Measurements from ENCODE around the gene NOCT.
"Not testable (repeated sequence)": the region's sequence is repeated elsewhere in the genome, so short reads cannot be mapped to it uniquely, and the experiment has no call there.

NOCT gene

DNA sequence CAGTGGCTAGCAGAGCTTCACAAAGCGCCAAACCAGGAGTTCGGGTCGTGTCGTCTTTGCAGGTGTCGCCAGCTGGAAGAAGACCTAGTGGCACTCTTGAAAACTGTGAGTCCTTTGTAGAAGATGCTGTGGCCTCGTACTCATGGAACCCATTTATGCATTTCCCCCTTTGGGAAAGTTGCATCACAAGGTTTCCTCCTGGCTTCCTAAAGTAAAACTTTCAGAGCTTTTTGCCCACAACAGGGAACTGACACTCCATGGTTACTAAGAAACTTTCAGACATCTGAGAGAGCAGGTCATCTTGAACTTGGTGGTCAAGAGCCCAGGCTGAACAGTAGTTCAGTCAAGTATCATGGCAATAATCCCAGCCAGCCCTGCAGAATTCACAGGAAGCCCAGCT, 15.9 kb upstream of the NOCT start:
- no peaks in the 10 kb centered on the region for H4K20me1 ChIP-seq (ENCODE audit: insufficient read depth, low read length)
- H3K4me2 ChIP-seq (ENCODE audit: insufficient read depth, low read length): no peak overlapping the region
- DNase-seq (no peak), ATAC-seq (ENCODE audit: insufficient read depth, low read depth) (no peak)
- no peak overlapping the region for H3K9ac ChIP-seq (ENCODE audit: low read depth, low read length)
- no peaks in the 10 kb centered on the region for H3K4me1 ChIP-seq (ENCODE audit: insufficient read depth, low read length)
- H3K36me3 ChIP-seq (ENCODE audit: insufficient read depth, low read length): no peaks in the 10 kb centered on the region
- no peak overlapping the region for H3K4me3 ChIP-seq (ENCODE audit: low read depth in 1 of 2, low read length in 2 of 2)
- H3K27me3 ChIP-seq (ENCODE audit: insufficient read depth, low read length, poor library complexity): no peaks in the 10 kb centered on the region
- H3K27ac ChIP-seq (ENCODE audit: low read length): no peak overlapping the region
- H2AFZ ChIP-seq (ENCODE audit: low read depth, low read length): no peak overlapping the region
- H3K9me3 ChIP-seq (ENCODE audit: insufficient read depth, low read length, severe bottlenecking): no peaks in the 10 kb centered on the region
- TF ChIP-seq EZH2 (IDR thresholded peaks at IDR 0.05; ENCODE audit: borderline replicate concordance, low read depth, low read length, severe bottlenecking): no peak
- TF ChIP-seq, protein P1, sequence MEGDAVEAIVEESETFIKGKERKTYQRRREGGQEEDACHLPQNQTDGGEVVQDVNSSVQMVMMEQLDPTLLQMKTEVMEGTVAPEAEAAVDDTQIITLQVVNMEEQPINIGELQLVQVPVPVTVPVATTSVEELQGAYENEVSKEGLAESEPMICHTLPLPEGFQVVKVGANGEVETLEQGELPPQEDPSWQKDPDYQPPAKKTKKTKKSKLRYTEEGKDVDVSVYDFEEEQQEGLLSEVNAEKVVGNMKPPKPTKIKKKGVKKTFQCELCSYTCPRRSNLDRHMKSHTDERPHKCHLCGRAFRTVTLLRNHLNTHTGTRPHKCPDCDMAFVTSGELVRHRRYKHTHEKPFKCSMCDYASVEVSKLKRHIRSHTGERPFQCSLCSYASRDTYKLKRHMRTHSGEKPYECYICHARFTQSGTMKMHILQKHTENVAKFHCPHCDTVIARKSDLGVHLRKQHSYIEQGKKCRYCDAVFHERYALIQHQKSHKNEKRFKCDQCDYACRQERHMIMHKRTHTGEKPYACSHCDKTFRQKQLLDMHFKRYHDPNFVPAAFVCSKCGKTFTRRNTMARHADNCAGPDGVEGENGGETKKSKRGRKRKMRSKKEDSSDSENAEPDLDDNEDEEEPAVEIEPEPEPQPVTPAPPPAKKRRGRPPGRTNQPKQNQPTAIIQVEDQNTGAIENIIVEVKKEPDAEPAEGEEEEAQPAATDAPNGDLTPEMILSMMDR (IDR thresholded peaks at IDR 0.05; ENCODE audit: borderline replicate concordance, extremely low read depth, low read length, poor library complexity, severe bottlenecking): no peak
- H3K79me2 ChIP-seq (ENCODE audit: insufficient read depth, low read length): no peaks in the 10 kb centered on the region

DNA sequence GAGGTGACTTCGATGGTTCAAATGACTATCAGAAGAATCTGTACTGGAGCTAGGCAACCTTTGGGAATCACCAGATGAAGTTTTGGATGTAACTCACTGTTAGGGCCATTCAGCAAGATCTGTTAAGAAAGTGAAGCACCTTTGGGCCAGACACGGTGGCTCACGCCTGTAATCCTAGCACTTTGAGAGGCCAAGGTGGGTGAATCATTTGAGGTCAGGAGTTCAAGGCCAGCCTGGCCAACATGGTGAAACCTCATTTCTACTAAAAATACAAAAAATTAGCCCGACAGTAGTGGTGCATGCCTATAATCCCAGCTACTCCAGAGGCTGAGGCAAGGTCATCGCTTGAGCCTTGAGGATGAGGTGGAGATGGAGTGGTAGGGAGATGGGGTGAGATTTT, 15.4 kb upstream of the NOCT start:
- H3K27ac ChIP-seq (ENCODE audit: low read length); H3K4me3 ChIP-seq (ENCODE audit: low read depth in 1 of 2, low read length in 2 of 2); H3K36me3 ChIP-seq (ENCODE audit: insufficient read depth, low read length); H3K9ac ChIP-seq (ENCODE audit: low read depth, low read length); H3K27me3 ChIP-seq (ENCODE audit: insufficient read depth, low read length, poor library complexity); H3K4me2 ChIP-seq (ENCODE audit: insufficient read depth, low read length); ATAC-seq (ENCODE audit: insufficient read depth, low read depth); H2AFZ ChIP-seq (ENCODE audit: low read depth, low read length); H3K4me1 ChIP-seq (ENCODE audit: insufficient read depth, low read length); H3K79me2 ChIP-seq (ENCODE audit: insufficient read depth, low read length); H3K9me3 ChIP-seq (ENCODE audit: insufficient read depth, low read length, severe bottlenecking); DNase-seq; H4K20me1 ChIP-seq (ENCODE audit: insufficient read depth, low read length): not testable (repeated sequence)

DNA sequence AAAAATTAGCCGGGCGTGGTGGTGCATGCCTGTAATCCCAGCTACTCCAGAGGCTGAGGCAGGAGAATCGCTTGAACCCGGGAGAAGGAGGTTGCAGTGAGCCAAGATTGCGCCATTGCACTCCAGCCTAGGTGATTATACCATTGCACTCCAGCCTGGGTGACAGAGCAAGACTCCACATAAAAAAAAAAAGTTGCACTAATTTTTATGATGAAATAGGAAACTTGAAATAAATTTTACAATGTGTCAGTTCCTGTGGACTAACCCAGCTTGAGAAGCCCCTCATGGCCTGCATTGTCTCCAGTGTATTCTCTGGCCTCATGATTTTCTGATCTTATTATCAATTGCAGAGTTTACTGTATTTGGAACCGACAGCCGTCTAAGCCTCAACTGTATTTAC, 14.2 kb upstream of the NOCT start:
- not testable (repeated sequence) for H3K9me3 ChIP-seq (ENCODE audit: insufficient read depth, low read length, severe bottlenecking); H3K4me3 ChIP-seq (ENCODE audit: low read depth in 1 of 2, low read length in 2 of 2); DNase-seq; H3K9ac ChIP-seq (ENCODE audit: low read depth, low read length); H3K36me3 ChIP-seq (ENCODE audit: insufficient read depth, low read length); H3K79me2 ChIP-seq (ENCODE audit: insufficient read depth, low read length); H3K4me2 ChIP-seq (ENCODE audit: insufficient read depth, low read length); H2AFZ ChIP-seq (ENCODE audit: low read depth, low read length); H3K4me1 ChIP-seq (ENCODE audit: insufficient read depth, low read length); H3K27ac ChIP-seq (ENCODE audit: low read length); ATAC-seq (ENCODE audit: insufficient read depth, low read depth); H3K27me3 ChIP-seq (ENCODE audit: insufficient read depth, low read length, poor library complexity); H4K20me1 ChIP-seq (ENCODE audit: insufficient read depth, low read length)

DNA sequence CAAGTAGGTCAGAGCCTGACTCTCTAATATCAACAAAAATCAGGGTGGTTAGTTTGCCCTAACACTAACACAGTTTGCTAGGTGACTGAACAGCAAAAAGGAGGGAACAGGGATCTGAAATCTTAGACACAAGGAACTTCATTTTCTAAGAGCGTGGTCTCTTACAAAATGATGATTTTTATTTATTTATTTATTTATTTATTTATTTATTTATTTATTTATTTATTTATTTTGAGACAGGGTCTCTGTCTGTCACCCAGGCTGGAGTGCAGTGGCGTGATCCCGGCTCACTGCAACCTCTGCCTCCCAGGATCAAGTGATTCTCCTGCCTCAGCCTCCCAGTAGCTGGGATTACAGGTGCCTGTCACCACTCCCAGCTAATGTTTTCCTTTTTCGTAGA, 11.9 kb upstream of the NOCT start:
- not testable (repeated sequence) for H3K36me3 ChIP-seq (ENCODE audit: insufficient read depth, low read length); H3K79me2 ChIP-seq (ENCODE audit: insufficient read depth, low read length); H3K4me1 ChIP-seq (ENCODE audit: insufficient read depth, low read length); H3K27me3 ChIP-seq (ENCODE audit: insufficient read depth, low read length, poor library complexity); H3K4me2 ChIP-seq (ENCODE audit: insufficient read depth, low read length); H3K27ac ChIP-seq (ENCODE audit: low read length); DNase-seq; H3K9me3 ChIP-seq (ENCODE audit: insufficient read depth, low read length, severe bottlenecking); ATAC-seq (ENCODE audit: insufficient read depth, low read depth); H4K20me1 ChIP-seq (ENCODE audit: insufficient read depth, low read length); H3K4me3 ChIP-seq (ENCODE audit: low read depth in 1 of 2, low read length in 2 of 2); H3K9ac ChIP-seq (ENCODE audit: low read depth, low read length); H2AFZ ChIP-seq (ENCODE audit: low read depth, low read length)

DNA sequence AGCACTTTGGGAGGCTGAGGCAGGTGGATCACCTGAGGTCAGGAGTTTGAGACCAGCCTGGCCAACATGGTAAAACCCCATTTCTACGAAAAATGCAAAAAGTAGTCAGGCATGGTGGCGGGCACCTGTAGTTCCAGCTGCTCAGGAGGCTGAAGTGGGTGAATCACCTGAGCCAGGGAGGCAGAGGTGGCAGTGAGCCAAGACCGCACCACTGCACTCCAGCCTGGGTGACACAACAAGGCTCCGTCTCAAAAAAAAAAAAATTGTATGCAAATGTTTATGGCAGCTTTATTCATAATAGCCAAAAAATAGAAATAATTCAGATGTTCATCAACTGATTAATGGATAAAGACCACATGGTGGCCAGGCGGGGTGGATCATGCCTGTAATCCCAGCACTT, 9.8 kb upstream of the NOCT start:
- ATAC-seq (ENCODE audit: insufficient read depth, low read depth): no peak
- H3K27me3 ChIP-seq (ENCODE audit: insufficient read depth, low read length, poor library complexity): no peaks in the 10 kb centered on the region
- no peak overlapping the region for H3K4me2 ChIP-seq (ENCODE audit: insufficient read depth, low read length)

More for the DNA sequence above, 9.8 kb upstream of the NOCT start:
- no peak overlapping the region for H3K9ac ChIP-seq (ENCODE audit: low read depth, low read length)
- H3K4me1 ChIP-seq (ENCODE audit: insufficient read depth, low read length): no peaks in the 10 kb centered on the region
- TF ChIP-seq, protein P1 (IDR thresholded peaks at IDR 0.05; ENCODE audit: borderline replicate concordance, extremely low read depth, low read length, poor library complexity, severe bottlenecking): no peak
- TF ChIP-seq EZH2 (IDR thresholded peaks at IDR 0.05; ENCODE audit: borderline replicate concordance, low read depth, low read length, severe bottlenecking): no peak
- H3K36me3 ChIP-seq (ENCODE audit: insufficient read depth, low read length): no peaks in the 10 kb centered on the region
- no peak for DNase-seq
- no peak overlapping the region for H2AFZ ChIP-seq (ENCODE audit: low read depth, low read length)
- no peaks in the 10 kb centered on the region for H4K20me1 ChIP-seq (ENCODE audit: insufficient read depth, low read length)
- H3K79me2 ChIP-seq (ENCODE audit: insufficient read depth, low read length): no peaks in the 10 kb centered on the region
- H3K9me3 ChIP-seq (ENCODE audit: insufficient read depth, low read length, severe bottlenecking): no peaks in the 10 kb centered on the region
- no peak overlapping the region for H3K4me3 ChIP-seq (ENCODE audit: low read depth in 1 of 2, low read length in 2 of 2)
- no peak overlapping the region for H3K27ac ChIP-seq (ENCODE audit: low read length)

Data from DND-41 (cell line).